Suprapubic skin (tissue), 4 donors: ENCODE measurements around the gene SLC9A9.

ENCODE experiments used
- CTCF ChIP-seq, 2 donors: fragments of 200-600 bp in 1 of 2; fragments of 450-650 bp in 1 of 2; sonication (generic) in 1 of 2; IDR thresholded peaks; one replicate each; pipeline ENCODE4 v1.5.1; 2016 to 2019; ENCODE audit warnings: antibody characterized with exemption in 2 of 2, mild to moderate bottlenecking in 1 of 2, moderate library complexity in 1 of 2
- POLR2A ChIP-seq, 2 donors: fragments of 450-650 bp; IDR thresholded peaks; one replicate each; pipeline ENCODE4 v1.6.1; 2017; ENCODE audit warnings: antibody characterized with exemption in 2 of 2, mild to moderate bottlenecking in 2 of 2, moderate library complexity in 2 of 2
- POLR2AphosphoS5 ChIP-seq, 3 donors: sonication (generic); formaldehyde crosslinking; IDR thresholded peaks; one replicate each; pipeline ENCODE4 v1.6.1; 2017; ENCODE audit warnings: antibody characterized with exemption in 3 of 3

GRCh38 chr3:143298886-143299535, 549.3 kb downstream of the SLC9A9 start:
- TF ChIP-seq CTCF (IDR thresholded peaks at IDR 0.05) (no peak), POLR2A (IDR thresholded peaks at IDR 0.05) (no peak), POLR2AphosphoS5 (IDR thresholded peaks at IDR 0.05) (no peak)
